NCI-H748 treated with DMSO at 0.1 percent for 48 hours (cell line): ENCODE results near the gene TRIM15.
"Not testable (repeated sequence)": the region's sequence is repeated elsewhere in the genome, so short reads cannot be mapped to it uniquely, and the experiment has no call there.

Source experiments
- DNase-seq: peaks from one replicate; lab custom pipeline; 2025; lab: John Stamatoyannopoulos, UW

The TRIM15 gene

DNA sequence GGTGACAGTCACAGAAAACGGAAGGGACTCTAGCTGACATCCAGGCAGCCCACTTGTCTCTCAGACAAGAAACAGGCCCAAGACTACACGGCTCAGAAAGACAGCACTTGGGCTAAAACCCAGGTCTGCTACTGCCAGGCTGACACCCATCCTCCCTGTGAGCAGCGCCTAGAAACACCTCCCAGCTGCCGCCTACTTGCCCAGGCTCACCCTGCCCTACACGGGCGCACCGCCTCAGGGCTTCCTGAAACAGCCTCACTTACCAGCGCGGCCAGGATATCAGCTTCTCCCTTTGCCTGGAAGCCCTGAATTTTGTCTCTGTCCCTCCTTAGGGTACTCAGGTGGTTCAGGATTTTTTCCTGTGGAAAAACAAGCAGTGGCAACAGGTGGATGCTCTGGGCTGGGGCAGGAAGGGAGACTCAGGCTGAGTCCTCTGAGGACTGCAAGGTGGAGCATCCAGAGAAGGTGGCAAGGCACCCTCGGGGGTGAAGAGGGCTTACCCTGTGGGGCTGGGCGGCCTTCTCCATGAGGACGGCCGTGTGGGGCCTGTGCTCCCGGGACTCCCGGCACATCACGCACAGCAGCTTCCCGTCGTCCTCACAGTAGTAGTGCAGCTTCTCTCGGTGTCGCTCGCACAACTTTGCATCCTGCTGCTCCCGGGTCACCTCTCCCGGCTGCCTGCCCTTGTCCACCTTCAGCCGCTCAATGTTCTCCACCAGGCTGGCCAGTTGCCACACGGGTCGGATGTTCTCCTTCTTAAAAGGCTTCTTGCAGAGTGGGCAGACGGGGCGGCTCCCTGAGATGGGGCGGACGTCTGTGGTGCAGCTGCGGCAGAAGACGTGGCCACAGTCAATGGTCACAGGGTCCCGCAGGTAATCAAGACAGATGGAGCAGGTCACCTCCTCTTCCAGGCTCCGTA lies 35.1 kb downstream of the TRIM15 start:
- no peak for DNase-seq

DNA sequence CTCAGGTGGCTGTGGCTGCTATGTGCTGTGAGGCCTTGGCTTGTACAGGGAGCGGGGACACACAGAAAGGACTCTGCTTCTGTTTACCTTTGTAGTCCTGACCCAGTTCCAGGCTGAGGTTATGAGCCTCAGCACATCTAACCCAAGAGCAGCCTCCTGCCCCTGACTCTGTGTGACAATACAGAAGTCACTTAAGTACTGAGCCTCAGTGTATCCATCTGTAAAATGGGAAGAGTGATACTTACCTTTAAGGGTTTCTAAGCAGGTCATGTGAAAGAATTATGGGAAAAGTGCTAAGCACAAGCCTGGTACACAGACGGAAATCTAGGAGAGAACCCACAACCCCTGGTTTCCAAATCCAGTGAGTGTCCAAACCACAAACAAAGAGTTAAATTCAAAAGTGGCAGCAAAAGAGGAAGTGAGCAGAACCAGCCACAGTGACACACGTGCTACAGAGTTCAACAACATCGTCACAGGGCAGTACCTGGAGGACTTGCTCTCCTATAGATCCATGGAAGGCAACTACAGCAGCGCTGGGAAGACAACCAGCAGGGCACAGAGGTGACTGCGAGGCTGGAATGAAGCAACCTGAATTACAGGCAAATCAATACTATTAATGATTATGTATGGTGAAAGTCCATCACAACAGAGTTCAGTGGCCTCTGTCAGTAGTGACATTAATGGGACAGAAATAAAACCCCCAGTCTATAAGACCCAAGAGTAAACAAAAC lies 37.4 kb downstream of the TRIM15 start:
- DNase-seq: no peak

DNA sequence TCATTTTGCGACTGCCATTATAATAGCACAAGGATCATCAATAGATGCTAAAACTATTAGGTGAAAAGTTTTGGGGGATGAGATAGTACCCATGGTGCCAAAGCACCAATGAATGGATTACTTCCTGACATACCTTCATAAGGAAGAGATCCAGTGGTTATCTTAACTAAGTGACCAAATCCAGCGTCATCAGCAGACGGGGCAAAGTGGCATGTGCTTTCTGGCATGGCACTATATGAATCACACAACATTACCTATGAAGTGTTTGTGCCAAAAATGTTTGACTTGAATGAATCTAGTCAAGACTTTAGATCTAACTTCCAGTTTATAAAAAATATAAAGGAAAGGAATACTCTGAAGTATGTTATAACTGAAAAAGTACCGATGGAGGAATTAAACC lies 39.0 kb downstream of the TRIM15 start:
- DNase-seq: no peak

DNA sequence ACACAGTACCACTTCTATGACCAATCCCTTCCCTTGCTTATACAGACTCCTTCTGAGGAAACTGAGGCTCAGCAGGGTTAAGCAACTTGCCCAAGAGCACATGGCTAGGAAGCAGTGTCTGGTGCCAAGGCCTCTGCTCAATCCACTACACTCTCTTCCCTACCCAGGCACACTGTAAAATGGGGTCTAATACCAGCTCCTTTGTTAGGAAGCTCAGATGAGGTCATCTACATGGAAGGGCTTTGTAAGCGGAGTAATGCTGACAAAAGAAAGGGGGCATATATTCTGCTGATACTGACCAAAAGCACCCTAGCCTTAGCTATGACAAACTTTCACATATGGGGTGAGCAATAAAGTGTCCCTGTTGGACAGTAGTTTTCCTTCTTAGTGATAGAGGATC lies 40.8 kb downstream of the TRIM15 start:
- DNase-seq: no peak

DNA sequence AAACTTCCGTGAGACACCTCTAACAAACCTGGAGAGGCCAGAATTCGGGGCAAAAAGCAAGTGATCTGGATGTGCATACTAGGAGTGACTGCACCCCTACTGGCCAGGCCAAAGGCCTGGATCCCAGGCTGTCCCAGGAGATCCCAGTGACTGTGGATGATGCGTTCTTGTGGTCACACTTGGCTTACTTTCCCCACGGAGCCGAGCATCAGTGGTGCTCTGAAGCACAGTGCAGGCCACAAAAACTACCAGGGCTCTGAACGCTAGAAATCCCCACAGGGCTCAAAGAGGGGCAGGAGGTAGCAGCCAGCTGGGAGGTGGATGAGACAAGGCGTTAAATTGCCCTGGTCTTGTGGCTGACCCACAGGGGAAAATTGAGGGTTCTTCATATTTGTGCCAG lies 42.8 kb downstream of the TRIM15 start:
- no peak for DNase-seq

DNA sequence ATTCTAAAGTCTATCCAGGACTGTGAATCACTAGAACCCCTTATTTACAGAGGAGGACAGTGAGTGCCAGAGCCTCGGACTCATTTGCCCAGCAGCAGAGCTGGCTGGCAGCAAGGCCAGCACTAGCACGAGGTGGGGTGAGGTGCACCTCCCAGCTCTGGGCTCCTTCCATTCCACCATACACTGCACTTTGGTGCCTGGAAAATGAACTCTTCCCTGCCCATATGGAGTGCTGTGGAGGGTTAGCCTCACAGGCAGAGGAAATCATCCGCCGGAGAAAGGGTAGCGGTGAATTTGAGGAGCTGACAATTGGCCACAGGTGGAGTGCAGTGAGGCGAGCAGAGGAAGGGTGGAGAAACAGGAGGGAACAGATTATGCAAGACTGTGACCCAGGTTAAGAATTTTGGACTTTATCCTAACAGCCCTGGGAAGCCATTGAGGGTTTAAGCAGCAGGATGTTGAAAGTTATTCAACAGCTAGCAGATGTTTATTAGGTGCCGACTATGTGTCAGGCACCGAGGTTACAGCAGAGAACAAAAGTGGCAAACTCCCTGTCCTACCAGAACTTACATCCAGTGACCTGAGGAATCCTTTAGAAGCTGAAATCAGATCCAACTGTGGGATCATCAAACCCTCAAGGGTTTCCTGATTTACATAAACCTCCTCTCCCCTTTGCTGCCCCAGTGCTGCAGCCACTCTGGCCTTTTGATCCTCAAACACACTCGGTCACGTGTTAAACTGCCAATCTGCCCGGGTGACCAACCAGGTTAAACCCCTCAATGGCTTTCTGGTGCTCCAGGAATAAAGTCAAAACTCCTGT lies 43.7 kb downstream of the TRIM15 start:
- no peak for DNase-seq

DNA sequence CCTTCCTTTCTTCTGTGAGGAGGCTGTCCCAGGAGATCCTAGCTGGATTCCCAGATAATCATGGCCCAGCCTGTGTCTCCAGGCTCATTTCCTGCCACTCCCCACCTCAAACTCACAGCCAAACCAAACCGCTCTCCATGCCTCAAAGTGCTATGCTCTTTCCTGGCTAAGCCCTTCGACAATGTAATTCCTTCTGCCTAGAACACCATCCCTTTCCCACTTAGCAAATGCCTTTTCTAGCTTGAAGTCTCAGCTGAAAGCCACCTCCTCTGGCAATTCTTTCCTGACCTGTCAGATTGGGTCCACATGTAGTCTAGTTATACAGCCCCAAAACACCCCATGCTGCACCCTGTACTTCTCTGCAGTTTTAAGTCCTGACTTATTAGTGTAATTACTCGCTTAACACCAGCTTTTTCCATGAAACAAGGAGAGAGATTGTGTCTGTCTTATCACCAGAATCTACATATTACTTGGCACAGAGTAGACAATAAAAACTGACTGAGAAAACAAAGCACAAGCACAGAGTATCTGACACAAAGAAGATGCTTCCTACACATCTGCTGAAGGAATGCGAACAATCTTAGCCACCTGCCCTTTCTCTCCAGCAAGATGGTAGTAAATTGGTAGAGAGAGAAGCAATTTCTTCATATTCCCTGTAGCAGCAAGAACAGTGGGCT lies 44.4 kb downstream of the TRIM15 start:
- no peak for DNase-seq

DNA sequence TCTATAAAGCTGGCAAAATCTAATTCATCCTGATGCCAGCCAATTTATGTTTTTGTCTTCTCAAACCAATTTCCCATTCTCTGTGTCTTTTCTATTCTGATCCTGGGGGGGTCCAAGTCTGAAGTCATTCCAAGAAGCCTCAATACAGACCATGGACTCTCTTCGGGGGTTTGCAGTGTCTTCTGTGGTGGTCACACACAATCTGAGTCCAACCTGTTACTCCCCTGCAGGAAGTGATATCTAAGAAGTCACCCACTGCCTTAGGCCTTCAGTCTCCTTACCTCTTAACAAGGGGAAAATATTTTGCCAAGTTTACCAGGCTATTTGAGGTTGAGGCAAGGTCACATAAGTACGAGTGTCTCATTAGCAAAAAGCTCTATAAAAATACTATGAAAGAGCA lies 48.0 kb downstream of the TRIM15 start:
- no peak for DNase-seq

DNA sequence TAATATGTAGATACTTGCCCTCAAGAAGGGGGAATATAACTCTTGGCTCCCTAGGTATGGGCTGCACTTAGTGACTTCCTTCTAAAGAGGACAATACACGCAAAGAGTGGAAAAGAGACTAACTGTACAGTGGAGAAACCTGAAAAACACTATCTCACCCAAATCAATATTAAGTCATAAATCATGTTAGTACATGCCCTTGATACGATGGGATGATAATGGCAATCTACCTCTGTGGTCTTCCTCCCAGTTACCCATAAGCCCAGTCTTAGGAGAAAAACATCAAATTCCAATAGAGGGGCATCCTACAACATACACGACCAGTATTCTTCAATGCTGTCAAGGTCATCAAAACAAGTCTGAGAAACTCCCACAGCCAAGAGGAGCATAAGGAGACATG lies 48.6 kb downstream of the TRIM15 start:
- DNase-seq: no peak

DNA sequence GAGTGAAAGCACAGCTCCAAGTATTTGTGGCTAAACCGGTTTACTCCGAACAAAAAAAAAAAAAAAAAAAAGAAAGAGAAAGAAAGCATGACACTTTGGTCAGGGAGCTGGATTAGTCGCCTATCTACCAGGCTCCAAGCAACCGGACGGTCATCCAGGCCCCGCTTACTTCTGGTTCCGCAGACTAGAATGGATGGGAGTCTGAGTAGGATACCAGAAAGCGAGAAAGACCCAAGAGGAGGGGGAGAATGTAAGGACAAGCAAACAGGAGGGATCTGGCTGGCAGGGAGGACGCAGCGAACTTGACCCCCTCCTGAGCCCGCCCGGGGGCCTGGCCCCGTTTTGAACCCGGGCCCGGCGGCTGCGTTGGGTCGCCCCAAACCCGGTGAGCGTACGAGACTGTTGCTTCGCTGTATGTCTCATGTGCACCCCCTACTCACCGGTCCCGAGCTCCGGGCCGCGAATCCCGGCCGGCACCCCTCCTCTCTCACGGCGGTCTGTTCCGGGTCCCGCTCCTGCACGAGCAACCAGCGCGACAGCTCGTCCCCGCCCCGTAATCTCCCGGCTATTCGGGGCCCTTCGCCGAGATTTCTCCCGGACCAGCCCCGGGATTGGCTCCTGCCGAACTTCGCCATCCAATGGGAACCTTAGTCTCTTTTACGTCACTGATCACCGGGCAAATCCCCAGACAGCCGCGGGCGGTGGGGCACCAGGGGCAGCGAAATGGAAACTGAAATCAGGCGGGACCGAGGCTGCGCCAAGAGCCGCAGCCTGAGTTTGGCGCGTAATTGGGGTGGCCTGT lies 49.7 kb downstream of the TRIM15 start, which contains the start of gene TRIM26:
Gene TRIM26 (minus strand): TSS at position 542 of the 802 bp plus-strand sequence. CDS start 14,303 bp downstream, outside the sequence.
- peak; percentile 98 for DNase-seq

DNA sequence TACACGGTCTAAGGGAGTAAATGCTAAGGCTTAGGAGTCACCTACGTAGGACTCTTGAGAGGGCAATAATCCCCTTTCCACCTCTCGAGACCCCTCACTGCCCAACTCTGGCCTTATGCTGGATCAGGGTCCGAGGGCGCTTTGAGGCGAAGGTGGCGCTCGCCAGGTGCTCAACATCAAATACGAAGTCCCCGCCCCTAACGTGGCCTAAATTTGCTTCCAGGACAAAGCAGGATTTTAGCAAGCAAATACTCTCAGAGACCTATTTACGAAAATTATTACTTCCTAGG lies 50.3 kb downstream of the TRIM15 start:
- DNase-seq: no peak

DNA sequence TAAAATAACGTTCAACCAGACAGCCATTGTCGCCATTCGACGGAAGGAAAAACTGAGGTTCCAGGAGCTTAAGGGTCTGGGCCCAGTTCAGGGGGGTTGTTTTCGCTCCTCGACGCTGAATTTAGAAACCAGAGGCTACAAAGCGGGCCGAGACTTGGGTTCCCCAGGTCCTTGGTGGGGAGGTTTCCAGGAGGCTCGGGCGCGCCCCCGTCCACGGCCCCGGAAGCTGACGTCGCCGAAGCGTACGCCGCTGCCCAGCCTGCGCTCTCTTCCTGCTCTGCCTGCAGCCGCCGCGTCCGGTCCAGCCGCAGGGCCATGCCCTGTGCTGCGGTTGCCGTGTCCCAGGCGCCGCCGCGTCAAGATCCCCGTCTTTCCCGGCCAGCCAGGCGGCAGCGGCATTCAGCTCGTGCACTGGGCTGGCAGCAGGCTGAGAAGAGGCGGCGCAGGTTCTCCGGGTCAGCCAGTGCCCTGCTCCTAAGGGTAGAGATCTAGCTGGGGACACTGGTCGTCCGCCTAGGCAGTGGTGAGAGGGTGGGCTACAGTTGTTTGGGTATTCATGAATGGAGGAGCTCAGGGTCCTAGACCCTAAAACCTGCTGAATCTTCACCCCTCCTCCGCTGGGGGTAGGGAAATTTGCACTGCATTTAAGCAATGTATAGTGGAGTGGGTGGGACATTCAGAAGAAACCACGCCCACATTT lies 50.8 kb downstream of the TRIM15 start:
- peak; percentile 45 for DNase-seq

DNA sequence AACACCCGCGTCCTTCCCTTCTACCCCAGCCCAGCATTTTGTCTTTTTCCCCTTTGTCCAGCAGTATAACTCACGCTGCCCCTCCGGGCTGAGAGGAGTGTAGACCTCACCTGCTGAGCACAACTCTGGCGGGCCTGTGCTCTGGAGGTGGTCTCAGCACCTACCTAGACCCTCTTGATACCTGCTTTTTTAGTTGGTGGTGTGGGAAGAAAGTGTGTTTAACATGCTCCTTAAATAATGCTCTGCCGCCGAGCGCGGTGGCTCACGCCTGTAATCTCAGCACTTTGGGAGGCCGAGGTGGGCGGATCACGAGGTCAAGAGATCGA lies 51.3 kb downstream of the TRIM15 start:
- no peak for DNase-seq

DNA sequence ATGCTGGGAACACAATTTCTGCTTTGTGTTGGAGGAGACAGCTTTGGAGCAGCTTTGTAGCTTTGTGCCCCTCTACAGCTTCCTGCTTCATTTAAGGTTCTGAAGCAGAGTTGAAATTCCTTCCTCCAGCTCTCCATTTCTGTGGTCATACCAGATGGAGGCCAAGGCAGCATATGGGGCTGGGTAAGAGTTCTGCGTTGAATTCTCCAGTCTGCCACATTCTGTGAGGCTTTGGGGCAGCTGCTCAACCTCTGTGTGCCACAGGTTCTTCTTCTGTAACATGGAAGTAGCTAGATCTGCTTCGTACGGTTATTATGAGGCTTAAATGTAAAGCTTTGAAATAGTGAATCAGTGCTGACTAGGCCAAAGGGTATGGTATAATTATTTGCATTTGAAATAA lies 52.8 kb downstream of the TRIM15 start:
- DNase-seq: no peak

DNA sequence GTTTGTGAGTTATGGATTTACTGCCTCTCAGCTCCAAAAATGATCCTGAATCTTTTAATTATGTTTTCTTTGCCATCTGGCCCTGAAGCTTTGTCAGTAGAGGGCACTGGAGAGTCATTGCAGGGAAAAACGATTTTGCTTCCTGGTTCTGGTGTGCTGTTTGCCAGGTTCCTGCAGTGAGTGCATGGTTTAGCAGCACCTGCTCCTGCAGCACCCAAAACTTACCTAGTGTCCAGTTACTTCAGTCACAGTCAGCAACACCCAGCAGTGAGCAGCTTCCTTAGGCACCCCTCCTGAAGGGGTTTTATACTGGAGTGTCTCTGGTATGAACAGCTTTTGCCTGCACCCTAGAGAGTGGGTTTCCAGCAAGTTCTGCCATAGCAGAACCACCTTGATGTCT lies 55.9 kb downstream of the TRIM15 start:
- DNase-seq: peak; percentile 66

DNA sequence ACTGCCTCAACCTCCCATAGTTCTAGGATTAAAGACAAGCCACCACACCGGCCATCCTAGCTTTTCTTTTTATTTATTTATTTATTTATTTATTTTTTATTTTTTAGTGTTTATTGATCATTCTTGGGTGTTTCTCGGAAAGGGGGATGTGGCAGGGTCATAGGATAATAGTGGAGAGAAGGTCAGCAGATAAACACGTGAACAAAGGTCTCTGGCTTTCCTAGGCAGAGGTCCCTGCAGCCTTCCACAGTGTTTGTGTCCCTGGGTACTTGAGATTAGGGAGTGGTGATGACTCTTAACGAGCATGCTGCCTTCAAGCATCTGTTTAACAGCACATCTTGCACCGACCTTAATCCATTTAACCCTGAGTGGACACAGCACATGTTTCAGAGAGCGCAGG lies 58.0 kb downstream of the TRIM15 start:
- DNase-seq: not testable (repeated sequence)

DNA sequence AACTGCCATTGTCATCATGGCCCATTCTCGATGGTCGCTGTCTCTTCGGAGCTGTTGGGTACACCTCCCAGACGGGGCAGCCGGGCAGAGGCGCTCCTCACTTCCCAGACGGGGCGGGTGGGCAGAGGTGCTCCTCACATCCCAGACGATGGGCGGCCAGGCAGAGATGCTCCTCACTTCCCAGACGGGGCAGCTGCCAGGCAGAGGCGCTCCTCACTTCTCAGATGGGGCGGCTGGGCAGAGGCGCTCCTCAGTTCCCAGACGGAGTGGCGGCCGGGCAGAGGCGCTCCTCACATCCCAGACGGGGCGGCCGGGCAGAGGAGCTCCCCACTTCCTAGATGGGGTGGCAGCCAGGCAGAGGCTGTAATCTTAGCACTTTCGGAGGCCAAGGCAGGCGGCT lies 58.6 kb downstream of the TRIM15 start:
- not testable (repeated sequence) for DNase-seq
